GM13976 (cell line): ENCODE data around the gene RAB21.
A peak's percentile ranks its signal among the peaks of the same experiment; 100 is the strongest.

Experiments used
- DNase-seq: peaks from one replicate; pipeline ENCODE4 v3.0.0; 2012; ENCODE audit warnings: low spot score
- in situ Hi-C: fragments of 300-500 bp; cut with MboI; formaldehyde crosslinking; loops from one replicate; pipeline ENCODE4 v1.12.0; 2022; ENCODE audit warnings: low sequenced_read_pairs, mixed read lengths, inconsistent platforms; ENCODE audit not compliant: unreplicated experiment
- TF ChIP-seq, protein P1 (sequence below): IDR thresholded peaks from 2 replicates; pipeline ENCODE4 v1.5.1; 2012; ENCODE audit warnings: borderline replicate concordance, mild to moderate bottlenecking; ENCODE audit not compliant: insufficient read depth; ENCODE audit errors: extremely low read depth, missing control alignments, control extremely low read depth

The RAB21 gene

DNA sequence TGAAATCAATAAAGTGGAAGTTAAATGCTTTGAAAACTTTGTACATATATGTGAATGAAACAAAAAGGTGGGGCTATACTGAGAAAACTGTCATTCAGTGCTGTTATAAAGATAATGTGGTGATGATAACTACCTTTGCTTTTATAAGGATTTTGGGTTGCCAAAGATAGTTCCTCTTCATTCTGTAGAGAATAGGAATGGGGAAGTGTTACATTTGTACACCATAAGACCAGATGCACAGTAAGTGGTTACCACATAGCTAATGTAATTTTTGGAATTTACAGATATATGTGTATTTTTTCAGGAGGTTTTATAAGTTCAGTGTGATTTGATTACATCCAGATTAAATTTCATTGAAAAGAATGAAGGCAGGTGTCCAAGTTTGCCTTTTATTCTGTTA is 18.1 kb downstream of the RAB21 start:
- DNase-seq, result no peak
- in situ Hi-C loops, result no loop called here
- TF ChIP-seq, protein P1, sequence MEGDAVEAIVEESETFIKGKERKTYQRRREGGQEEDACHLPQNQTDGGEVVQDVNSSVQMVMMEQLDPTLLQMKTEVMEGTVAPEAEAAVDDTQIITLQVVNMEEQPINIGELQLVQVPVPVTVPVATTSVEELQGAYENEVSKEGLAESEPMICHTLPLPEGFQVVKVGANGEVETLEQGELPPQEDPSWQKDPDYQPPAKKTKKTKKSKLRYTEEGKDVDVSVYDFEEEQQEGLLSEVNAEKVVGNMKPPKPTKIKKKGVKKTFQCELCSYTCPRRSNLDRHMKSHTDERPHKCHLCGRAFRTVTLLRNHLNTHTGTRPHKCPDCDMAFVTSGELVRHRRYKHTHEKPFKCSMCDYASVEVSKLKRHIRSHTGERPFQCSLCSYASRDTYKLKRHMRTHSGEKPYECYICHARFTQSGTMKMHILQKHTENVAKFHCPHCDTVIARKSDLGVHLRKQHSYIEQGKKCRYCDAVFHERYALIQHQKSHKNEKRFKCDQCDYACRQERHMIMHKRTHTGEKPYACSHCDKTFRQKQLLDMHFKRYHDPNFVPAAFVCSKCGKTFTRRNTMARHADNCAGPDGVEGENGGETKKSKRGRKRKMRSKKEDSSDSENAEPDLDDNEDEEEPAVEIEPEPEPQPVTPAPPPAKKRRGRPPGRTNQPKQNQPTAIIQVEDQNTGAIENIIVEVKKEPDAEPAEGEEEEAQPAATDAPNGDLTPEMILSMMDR, result no peak

DNA sequence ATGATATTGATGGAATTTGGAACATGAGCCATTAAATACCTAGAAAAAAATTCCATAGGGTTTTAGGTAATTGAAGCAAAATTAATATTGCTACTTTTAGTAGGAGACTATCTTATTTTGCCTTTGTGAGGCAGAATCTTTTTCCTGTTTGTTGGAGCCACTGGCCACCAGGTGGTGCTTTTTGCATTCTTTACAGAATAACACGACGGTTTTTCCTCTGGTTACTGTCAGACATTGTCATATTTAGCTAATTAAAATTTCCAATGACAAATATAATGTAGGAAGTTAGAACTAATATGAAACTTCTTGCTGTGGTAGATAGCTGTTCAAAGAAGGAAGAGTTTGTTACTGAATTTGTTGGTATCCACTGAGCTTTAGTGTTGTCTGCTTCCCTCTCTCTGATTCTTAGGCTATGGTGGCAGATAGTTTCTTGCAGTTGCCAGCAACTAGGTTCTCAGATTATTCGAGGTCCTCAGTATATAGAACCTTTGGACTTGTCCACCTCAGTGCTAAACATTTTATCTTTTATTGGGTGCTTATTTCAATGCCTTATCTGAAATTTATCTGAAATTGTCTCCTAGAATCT is 25.7 kb downstream of the RAB21 start:
- in situ Hi-C loops, result no loop called here
- peak; percentile 42 for DNase-seq
- TF ChIP-seq, protein P1, result peak; percentile 65

DNA sequence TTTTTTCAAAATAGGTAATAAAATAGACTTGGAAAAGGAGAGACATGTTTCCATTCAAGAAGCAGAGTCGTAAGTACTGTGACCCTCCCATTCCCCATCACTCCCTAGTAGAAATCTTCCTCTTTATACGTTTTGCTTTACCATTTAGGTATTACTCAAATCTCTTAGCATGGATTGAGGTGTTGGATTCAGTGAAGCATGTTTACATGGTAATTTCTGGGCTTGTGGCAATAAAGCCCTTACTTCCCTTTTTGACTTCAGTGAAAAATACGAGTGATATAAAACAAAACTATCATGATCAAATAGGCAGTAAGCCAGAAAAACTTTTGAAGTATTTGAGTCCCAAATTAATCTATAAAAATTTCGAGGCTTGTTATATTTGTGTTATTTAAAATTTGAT is 27.4 kb downstream of the RAB21 start:
- TF ChIP-seq, protein P1, result no peak
- in situ Hi-C loops, result no loop called here
- DNase-seq, result peak; percentile 37

DNA sequence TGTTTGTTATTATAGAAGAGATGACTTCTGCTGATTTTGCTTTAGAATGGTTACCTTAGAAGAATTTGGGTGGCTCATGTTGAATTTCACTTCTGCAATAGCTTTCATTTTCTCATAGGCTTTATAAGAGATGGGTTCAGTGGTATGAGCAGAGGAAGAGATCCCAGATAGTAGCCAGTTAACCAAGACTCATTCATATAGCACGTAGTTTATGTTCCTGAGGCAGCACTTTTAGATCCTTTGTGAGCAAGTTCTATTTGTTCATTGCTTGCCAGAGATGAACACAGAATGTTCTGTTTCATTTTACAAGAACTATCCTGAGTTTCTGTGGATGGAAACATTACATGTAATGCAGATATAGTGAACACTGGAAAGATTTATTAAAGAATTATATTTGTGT is 32.2 kb downstream of the RAB21 start:
- in situ Hi-C loops, result no loop called here
- TF ChIP-seq, protein P1, result no peak

DNA sequence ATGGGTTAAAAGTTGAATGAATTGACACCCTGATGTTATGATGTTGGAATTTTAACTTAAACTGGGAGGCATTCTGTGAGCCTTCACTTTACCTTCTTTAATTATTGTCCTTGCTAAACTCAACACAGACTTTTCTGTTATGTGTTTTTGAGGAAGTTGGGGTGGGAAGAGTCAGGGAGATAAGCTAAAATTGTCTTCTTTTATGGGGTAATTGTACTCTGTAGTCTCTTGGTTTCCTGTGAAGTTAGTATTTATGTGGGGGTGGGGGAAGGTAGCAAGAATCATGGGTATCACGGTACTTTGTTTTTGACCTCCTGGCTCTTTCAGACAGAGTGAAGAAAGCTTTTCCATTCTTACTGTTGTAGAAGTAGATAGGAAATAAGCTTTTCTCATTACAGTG is 32.9 kb downstream of the RAB21 start:
- in situ Hi-C loops, result no loop called here
- no peak for DNase-seq
- TF ChIP-seq, protein P1, result no peak

More for the DNA sequence above, 32.2 kb downstream of the RAB21 start:
- DNase-seq, result no peak

DNA sequence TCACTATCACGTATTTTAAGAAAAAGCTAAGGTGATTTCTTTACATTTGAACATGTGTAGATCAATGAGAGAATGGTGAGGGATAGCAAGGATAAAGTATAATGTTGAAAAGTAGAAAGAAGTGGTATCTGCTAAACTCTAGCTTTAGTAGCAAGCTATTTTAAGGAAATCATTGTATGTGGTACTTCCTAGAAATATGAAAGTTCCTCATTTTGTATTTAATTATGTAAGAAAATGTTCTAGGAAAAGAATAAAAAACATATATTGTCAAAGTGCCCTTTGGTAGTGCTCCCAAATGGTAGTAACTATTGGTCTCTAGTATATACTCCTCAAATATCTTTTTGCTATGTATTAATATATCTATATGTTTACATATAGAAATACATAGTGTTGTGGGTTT is 35.7 kb downstream of the RAB21 start:
- TF ChIP-seq, protein P1, result no peak
- in situ Hi-C loops, result no loop called here
- no peak for DNase-seq
